ENCODE measurements around the gene SPPL3. TPM values are rescaled to one million over a fixed set of nuclear protein-coding genes. Genes with fewer than 3 reads are reported as not detected.

Gene SPPL3
- total RNA-seq, 1 experiment from 2014 or later, result 32.5 TPM

- TF ChIP-seq MAX (CRISPR knock-in tag; IDR thresholded peaks at IDR 0.05), result 0 out of 2 replicates have a peak, but pooled peaks have one; percentile 44
Measured at GRCh38 chr12:120925740-120926563, 21.8 kb upstream of the SPPL3 start (continued).

- DNase-seq (ENCODE audit: low spot score), result no peak
- Mint-ChIP-seq H3K9me3 (peaks cover 12% of the 10 kb centered on the region), H3K27ac (peak overlapping the region; percentile 86), H3K27me3 (ENCODE audit: low read depth) (no peaks in the 10 kb centered on the region; the same call in 1 of the 2 replicates), H3K4me1 (peaks cover 27% of the 10 kb centered on the region), H3K36me3 (no peaks in the 10 kb centered on the region), H3K4me3 (no peak overlapping the region)
- TF ChIP-seq ATF6 (CRISPR knock-in tag; IDR thresholded peaks at IDR 0.05) (no peak), FOXP4 (CRISPR knock-in tag; IDR thresholded peaks at IDR 0.05) (no peak), CREM (CRISPR knock-in tag; IDR thresholded peaks at IDR 0.05) (no peak), GABPB1 (CRISPR knock-in tag; IDR thresholded peaks at IDR 0.05) (no peak), HMGA2 (CRISPR knock-in tag; IDR thresholded peaks at IDR 0.05) (no peak), EMX1 (CRISPR knock-in tag; IDR thresholded peaks at IDR 0.05) (no peak), ZBTB21 (CRISPR knock-in tag; IDR thresholded peaks at IDR 0.05; ENCODE audit: borderline replicate concordance) (no peak), CTCF (IDR thresholded peaks at IDR 0.05) (no peak), SMAD3 (CRISPR knock-in tag; IDR thresholded peaks at IDR 0.05; ENCODE audit: borderline replicate concordance) (no peak), ESRRA (CRISPR knock-in tag; IDR thresholded peaks at IDR 0.05; ENCODE audit: borderline replicate concordance) (no peak), JUN (CRISPR knock-in tag; IDR thresholded peaks at IDR 0.05) (no peak), ZNF232 (CRISPR knock-in tag; IDR thresholded peaks at IDR 0.05) (no peak), HMGXB4 (CRISPR knock-in tag; IDR thresholded peaks at IDR 0.05) (no peak), FOXP1 (CRISPR knock-in tag; IDR thresholded peaks at IDR 0.05; ENCODE audit: borderline replicate concordance) (no peak), ZNF416 (CRISPR knock-in tag; IDR thresholded peaks at IDR 0.05) (no peak)
- CTCF ChIA-PET, result interaction anchor here (0.7 kb wide), 1 partner anchor 71 kb away, joined by 4 read pairs; no protein-coding TSS in a partner anchor
- ATAC-seq, result peak; percentile 57
- POLR2A ChIA-PET, result no interaction called here
Measured at GRCh38 chr12:120922279-120922678, 18.1 kb upstream of the SPPL3 start.
